Stimulated activated CD8-positive, alpha-beta memory T cell treated with anti-CD3 and anti-CD28 coated beads, Interleukin-15, amount 100 ng/mL, for 48 hours (primary cell): ENCODE results near the gene COX6A2.
"Not testable (repeated sequence)": the region's sequence is repeated elsewhere in the genome, so short reads cannot be mapped to it uniquely, and the experiment has no call there.

Source experiments
- DNase-seq, 2 donors: peaks; one replicate each; pipeline ENCODE4 v3.0.0-alpha.2; 2020; ENCODE audit warnings: low read depth in 2 of 2

The COX6A2 gene

DNA sequence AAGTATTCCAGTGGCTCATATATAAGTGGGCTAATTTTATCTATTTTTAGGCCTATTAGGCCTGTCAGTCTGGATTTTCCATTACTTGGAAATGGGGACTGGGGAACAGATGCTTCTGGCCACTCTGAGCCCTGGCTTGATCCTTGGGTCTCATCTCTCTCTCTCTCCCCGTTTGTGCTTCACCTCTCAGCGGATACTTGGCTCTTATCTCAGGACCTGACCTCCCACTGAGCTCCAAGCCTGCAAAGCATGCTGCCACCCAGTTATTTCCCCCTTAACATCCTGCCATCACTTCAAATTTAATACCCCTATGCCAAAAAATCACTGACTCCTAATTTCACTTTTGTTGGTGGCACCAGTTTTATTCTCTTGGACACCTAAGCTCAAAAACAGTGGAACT is 10.3 kb upstream of the COX6A2 start:
- DNase-seq, result no peak

DNA sequence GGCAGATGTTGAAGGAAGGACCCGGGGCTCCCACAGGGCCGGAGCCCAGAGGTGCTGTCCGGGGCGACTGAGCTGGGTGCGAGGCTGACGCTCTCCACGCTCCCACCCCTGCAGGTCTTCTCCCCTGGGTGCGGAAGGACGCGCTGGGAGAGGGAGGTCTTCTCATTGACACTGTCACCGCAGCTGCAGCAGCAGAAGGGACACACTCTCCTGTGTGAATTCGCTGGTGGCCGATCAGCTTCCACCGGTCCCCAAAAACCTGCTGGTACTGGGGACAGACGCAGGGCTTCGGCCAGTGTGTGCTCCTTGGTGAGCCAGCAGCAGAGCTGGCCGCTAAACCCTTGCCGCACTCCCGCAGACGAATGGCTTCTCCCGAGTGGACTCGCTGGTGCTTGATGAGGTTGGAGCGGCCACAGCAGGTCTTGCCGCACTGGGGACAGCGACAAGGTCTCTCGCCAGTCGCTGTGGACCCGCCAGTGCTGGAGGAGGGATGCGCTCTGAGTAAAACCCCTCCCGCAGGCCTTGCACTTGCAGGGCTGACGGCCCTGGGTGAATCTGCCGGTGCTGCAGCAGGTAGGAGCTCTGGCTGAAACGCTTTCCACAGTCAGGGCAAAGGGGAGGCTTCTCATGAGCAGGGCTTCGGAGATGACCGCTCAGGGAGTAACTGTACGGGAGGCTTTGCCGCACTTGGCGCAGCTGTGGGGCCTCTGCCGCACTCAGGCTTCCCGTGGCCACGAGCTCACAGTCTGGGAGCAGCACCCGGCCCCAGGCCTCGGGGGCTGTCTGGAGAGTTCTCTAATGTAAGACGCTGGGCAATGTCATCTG is 8.3 kb upstream of the COX6A2 start:
- DNase-seq, result no peak

DNA sequence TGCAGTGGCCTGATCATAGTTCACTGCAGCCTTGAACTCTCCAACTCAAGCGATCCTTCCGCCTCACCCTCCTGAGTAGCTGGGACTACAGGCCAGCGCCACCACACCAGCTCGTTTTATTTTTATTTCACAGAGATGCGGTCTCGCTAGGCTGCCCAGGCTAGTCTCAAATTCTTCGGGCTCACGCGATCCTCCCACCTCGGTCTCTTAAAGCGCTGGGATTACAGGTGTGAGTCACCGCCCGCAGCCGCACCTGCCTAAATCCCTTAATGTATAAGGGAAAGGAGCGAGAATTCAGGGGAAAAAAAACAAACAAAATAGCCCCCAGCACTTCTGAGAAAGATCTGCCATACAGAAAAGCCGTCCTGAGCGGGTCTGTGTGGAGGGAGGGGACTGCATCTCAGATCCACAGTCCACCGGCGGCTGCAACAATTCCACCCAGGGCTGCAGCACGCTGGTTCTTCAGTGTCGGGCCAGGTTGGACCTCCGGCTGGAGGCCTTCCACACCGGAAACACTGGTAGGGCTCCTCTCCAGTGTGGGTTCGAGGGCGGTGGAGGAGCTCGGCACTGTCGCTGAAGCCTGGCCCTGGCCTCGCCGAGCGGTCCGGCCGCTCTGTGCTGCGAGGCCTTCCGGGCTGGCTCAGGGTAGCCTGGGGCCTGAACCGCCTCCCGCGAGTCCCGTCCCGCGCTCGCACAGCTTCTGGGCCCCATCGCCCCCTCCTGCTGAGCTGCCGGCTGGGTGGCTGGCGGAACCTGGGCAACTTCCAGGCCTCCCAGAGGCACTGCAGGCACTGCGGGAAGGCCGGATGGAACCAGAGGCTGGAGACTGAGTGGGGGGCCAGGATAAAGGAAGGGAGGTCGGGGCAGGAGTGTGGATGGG is 7.4 kb upstream of the COX6A2 start:
- DNase-seq, result no peak

DNA sequence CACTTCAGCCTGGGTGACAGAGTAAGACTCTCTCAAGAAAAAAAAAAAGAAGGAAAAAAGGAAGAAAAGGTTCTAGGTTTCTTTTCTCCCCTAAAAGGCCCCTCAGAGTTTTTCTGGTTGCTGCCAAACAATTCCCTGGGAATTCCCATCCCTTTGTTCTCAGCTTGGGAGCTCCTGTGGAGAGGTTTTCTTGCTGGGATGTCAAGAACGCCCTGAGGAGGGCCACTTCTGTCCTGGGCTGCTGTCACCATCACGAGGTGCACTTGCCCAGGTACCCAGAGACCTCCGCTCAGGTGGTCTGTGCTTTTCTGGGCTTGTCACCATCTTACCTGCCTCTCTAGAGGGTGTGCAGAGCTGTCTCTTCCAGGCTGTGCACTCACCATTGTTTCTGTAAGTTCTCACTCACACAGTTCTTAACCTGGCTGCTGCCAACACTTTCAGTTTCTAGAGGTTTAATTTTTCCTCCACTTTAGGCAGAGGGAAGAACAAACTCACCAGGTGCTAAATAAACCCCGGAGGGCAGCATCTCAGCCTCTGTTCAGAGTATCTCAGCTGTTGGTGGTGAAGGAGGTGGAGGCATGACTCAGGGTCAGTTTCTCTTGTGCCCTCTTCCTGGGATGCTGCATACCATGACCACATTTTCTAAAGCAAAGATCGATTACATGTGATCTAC is 2.4 kb upstream of the COX6A2 start:
- no peak for DNase-seq

DNA sequence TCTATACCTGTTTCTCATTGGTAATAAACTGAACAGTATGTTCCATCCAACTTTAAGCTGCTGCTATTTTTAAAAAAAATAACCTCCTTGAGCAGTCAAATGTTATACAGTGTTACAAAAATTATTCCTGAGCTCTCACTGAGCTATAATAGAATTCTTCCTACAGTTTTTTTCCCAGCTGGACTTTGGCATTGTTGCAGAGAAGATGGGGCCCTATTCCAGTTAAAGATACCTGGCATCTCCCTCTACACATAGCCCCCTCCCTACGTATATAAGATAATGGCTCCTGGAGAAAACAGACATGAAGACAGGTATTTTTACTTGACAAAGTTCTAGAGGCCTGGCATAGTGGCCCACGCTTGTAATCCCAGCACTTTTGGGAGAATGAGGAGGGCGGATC is 1.6 kb upstream of the COX6A2 start:
- DNase-seq, result no peak

DNA sequence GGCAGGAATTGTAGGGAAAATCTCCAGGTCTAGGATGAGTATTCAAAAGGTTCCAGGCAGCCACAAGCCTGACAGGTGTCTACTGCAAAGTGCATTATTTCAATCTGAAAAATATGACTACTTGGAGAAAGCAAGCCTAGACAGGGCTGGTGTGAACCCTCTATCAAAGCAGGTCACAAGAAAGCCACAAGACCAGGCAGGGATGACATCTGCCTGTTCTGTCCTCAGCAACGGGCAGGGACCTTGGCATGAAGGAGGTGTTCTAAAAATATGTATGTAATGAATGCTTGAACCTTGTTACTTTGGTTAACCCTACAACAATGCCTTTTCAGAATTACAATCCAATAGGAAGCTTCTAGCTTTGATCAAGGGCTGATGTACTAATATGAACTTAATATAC is 1.2 kb upstream of the COX6A2 start:
- DNase-seq, result no peak

DNA sequence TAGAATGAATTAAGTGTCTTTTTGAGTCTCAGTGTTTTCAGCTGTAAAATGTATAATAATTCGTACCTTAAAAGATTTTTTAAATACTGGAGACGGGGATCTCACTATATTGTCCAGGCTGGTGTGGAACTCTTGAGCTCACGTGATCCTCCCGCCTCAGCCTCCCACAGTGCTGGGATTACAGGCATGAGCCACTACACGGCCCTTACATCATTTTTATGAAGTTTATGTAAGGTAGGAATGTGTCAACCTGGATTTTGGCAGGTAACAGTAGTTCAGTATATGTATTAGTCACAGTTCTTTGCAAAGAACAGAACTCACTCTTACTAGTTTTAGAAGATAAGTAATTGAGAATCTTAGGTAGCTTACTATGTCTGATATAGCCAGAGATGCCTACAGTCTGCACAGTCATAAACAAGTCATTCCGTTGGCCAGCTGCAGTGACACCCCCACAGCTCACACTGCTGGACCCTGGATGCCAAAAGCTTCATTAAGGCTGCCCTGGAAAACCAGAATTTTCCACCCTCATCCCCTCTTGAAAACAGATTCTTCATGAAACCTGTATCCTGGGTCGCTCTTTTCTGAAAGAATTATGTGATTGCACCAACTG is 583 bp upstream of the COX6A2 start:
- no peak for DNase-seq

DNA sequence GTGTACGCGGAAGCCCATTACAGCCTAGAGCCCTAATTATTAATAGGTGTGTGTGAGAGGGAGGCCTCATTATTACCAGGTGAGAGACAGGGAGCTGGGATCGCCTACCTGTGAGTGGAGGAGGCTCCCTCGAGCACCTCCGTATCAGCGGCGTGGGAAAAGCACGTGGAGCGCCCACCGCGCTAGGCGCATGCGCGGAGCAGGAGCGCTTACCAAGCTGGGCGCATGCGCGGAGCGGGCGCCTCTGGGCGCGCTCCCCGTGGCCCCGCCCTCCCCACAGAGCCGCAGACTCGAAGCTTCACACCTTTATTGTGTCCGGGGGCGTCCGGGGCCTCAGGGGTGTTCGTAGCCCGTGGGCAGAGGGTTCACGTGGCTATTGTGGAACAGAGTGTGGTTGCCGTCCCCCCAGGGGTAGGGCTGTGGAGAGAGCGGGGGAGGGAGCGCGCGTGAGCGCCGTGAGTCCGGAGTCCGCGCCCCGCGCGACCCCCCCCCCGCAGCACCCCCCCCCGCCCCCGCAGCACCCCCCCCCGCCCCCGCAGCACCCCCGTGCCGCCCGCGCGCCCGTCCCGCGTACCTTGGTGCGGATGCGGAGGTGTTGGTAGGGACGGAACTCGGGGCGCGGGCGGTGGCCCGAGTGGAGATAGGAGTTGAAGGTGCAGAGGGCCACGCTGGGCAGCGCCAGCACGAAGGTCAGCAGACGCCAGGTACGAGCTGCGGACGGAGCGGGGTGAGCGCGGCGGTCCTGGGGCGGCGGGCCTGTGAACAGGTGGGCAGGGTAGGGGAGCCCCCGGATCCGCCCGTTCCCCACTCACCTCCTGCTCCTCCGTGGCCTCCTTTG is 500 bp downstream of the COX6A2 start:
- peak; percentile 50 to 57 for DNase-seq

DNA sequence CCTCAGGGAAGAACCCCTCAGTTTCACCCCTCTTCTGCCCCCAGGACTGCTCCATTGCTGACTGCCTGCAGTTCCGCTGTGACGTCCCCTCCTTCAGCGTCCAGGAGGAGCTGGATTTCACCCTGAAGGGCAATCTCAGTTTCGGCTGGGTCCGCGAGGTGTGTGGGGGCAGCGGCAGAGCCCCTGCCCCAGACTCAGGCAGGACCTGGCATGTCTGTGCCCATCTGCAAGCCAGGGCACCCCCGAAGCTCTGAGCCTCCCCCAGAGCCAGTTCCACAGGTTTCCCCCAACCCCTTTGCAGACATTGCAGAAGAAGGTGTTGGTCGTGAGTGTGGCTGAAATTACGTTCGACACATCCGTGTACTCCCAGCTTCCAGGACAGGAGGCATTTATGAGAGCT is 4.4 kb downstream of the COX6A2 start:
- DNase-seq, result no peak

DNA sequence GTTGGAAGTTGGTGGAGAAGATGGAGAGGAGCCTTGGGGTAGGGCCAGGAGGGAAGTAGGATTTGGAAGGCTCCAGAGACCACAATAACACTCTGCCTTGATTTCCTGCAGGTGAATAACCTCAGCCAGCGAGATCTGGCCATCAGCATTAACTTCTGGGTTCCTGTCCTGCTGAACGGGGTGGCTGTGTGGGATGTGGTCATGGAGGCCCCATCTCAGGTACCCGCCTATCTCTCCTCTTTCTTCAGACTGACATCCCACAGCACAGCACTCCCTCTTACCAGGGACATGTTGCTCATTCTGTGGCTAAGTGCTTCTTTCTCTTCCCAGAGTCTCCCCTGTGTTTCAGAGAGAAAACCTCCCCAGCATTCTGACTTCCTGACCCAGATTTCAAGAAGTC is 4.9 kb downstream of the COX6A2 start:
- no peak for DNase-seq

DNA sequence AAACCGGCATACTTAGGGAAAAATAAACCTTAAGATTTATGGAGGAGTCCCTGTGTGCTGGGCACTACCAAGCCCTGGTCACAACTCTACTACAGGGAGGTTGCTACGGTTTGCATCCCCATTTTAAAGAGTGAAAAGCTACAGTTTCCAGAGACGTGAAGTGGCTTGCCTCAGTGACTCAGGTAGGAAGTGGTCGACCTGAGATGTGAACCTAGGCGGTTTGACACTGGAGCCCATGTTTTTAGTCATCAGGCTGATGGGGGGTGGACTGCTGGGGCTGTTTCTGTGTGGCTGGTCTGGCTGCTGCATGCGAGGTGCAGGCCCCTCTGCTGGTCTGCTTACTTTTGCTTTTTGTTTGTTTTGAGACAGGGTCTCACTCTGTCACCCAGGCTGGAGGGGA is 6.6 kb downstream of the COX6A2 start:
- peak; percentile 66 to 70 for DNase-seq

DNA sequence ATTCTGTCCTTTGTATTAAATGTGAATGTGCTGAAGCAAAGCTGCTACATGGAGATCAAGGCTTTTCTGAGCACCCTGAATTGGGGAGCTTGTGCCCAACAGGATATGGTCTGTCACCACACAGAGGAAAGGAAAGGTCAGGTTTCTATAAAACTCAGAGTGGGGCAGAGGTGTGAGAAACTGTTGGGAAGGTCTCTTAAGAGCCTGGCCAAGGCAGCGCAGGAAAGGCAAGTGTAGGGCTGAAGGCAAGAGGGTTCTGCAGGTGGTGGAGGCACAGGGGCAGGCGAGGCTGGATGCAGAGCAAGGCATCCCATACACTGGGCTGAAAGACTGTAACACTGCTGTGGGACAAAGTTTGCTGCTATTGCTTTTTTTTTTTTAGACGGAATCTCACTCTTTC is 8.1 kb downstream of the COX6A2 start:
- DNase-seq, result no peak

DNA sequence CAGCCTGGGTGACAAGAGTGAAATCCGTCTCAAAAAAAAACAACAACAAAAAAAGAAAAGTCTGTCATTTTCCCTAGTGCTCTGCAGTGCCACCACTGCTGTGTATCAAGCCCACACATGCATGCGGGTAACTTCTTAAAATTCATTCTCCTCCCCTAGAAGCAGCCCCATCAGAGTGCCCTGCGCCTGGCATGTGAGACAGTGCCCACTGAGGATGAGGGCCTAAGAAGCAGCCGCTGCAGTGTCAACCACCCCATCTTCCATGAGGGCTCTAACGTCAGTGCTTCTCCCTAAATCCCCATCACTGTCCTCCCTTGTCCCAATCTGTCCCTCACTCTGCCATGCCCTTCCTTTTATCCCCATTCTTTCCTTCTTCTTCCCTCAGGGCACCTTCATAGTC is 10.2 kb downstream of the COX6A2 start:
- no peak for DNase-seq

DNA sequence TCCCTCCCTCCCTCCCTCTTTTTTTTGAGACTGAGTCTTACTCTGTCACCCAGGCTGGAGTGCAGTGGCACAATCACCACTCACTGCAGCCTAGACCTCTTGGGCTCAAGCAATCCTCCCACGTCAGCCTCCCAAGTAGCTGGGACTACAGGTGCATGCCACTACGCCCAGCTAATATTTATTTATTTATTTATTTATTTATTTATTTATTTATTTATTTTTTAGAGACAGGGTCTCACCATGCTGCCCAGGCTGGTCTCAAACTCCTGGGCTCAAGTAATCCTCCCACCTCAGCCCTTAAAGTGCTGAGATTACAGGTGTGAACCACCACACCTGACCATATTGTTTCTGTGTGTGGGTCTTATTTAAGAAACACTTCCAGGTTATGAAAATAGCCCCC is 11.1 kb downstream of the COX6A2 start:
- DNase-seq, result not testable (repeated sequence)

DNA sequence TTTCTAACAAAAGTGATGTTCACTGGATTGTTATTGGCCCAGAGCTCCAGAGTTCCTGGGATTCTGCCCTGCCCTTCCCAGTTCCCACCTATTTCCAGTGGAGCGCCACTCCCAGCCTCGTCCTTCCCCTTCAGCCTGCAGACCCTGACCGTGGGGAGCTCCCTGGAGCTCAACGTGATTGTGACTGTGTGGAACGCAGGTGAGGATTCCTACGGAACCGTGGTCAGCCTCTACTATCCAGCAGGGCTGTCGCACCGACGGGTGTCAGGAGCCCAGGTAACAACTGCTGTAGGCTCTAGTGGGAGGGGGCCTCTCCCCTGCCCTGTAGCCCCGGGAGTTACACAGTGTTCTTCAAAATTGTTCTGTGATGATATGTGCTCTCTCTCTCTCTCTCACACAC is 11.8 kb downstream of the COX6A2 start:
- no peak for DNase-seq

DNA sequence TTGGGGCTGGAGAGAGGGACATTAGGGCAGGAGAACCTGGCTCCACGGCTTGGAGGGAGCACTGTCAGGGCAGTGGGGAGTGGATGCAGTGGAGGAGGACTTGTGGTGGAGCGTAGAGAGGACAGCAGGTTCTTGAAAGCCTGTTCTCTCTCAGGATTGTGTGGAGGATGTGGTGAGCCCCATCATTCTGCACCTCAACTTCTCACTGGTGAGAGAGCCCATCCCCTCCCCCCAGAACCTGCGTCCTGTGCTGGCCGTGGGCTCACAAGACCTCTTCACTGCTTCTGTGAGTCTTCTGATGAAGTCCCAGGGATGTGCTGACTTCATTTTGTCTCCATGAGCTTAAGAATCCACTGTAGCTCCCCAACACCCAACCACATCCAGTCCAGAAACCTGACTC is 13.5 kb downstream of the COX6A2 start:
- DNase-seq, result no peak

DNA sequence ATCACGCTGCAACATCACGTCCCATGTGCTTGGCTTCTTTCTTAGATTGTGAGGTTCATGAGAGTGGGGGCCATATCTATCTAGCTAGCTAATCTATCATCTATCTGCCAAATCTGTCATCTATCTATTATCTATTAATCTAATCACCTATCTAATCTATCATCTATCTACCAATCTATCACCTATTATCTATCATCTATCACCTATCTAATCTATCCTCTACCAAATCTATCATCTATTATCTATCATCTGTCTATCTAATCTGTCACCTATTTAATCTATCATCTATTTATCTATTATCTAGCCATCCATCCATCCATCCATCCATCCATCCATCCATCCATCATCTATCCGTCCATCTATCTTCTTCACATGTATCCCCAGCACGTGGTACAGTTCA is 14.2 kb downstream of the COX6A2 start:
- no peak for DNase-seq

DNA sequence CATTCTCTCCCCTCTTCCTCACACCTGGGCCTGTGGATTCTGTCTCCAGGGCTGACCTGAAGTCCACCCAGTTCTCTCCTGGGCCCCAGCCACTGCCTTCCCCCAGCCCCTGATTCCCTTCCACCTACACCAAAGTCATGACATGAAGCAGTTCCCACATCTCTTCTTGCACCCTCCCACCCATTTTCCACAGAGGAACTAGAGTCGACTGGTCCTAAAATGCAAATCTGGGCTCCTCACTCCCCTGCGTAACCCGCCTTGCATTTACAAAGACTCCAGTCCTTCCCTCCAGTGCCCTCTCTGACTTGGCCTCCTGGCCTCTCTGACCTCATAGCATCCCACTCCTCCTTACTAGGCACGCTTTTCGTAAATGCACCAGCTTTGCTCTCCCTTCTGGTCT is 14.8 kb downstream of the COX6A2 start:
- no peak for DNase-seq

DNA sequence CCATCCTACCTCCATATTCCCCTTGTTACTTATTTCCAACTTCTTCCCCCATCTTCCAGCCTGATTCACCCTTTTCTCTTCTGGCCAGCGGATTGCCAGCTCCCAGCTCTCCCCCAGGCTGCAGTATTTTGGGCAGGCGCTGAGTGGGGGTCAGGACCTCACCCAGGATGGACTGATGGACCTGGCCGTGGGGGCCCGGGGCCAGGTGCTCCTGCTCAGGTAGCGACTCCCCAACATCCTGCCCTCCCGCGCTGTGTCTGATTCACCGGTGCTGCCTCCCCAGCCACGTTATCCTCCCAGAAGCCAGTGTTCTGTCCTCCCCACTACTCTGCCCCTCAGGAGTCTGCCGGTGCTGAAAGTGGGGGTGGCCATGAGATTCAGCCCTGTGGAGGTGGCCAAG is 15.4 kb downstream of the COX6A2 start:
- DNase-seq, result no peak

DNA sequence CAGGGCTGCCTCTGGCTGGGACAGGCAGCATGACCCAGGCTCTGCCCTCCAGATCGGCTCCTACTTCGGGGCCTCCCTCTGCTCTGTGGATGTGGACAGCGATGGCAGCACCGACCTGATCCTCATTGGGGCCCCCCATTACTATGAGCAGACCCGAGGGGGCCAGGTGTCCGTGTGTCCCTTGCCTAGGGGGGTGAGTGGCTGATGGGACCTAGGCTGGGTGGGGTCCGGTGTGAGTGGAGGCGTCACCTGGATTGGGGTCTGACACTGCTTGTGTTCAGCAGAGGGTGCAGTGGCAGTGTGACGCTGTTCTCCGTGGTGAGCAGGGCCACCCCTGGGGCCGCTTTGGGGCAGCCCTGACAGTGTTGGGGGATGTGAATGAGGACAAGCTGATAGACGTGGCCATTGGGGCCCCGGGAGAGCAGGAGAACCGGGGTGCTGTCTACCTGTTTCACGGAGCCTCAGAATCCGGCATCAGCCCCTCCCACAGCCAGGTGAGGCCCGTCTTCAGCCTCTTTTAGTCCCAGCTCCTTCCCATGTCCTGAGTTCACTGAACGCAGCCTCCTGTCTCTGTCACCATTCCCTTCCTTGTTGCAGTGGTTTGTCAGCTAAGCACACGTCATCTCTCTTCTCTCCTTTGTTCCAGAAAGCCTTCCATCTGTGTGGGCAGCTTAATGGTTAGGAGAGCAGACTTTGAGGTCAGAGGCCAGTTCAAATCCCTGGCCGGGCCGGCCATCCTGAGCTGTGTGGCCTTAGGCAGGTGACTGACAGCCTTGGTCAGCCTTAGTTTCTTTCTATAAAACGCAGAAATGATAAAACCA is 16.9 kb downstream of the COX6A2 start:
- DNase-seq, result no peak
